IPS-18a (cell line): ENCODE data around the gene TTC22.
"Not testable (repeated sequence)": the region's sequence is repeated elsewhere in the genome, so short reads cannot be mapped to it uniquely, and the experiment has no call there.

Source experiments
- H3K27ac ChIP-seq: one replicate; pipeline ENCODE4 v1.5.1; 2013; ENCODE audit warnings: low read length
- H3K27me3 ChIP-seq: one replicate; pipeline ENCODE4 v1.6.1; 2013; ENCODE audit warnings: mild to moderate bottlenecking, low read length; ENCODE audit not compliant: control insufficient read depth, insufficient read depth
- H3K36me3 ChIP-seq: one replicate; pipeline ENCODE4 v1.6.1; 2013; ENCODE audit warnings: low read depth, low read length; ENCODE audit not compliant: control insufficient read depth
- H3K4me1 ChIP-seq: one replicate; pipeline ENCODE4 v1.6.1; 2013; ENCODE audit warnings: low read depth, low read length; ENCODE audit not compliant: control insufficient read depth
- H3K4me3 ChIP-seq: one replicate; pipeline ENCODE4 v1.5.1; 2013; ENCODE audit warnings: low read length
- H3K9ac ChIP-seq: one replicate; pipeline ENCODE4 v1.6.1; 2013; ENCODE audit warnings: mild to moderate bottlenecking, low read length, moderate library complexity
- H3K9me3 ChIP-seq: one replicate; pipeline ENCODE4 v1.6.1; 2013; ENCODE audit warnings: low read depth, low read length; ENCODE audit not compliant: control insufficient read depth

TTC22 gene

GRCh38 chr1:54775828-54776721, 25.0 kb downstream of the TTC22 start:
- H3K4me1 ChIP-seq, H3K4me3 ChIP-seq, H3K27ac ChIP-seq, H3K27me3 ChIP-seq, H3K9me3 ChIP-seq, H3K9ac ChIP-seq, H3K36me3 ChIP-seq: not testable (repeated sequence)

GRCh38 chr1:54774820-54775498, 26.2 kb downstream of the TTC22 start:
- Histone ChIP-seq H3K27me3 (no peaks in the 10 kb centered on the region), H3K4me1 (no peaks in the 10 kb centered on the region), H3K9ac (no peak overlapping the region), H3K36me3 (no peaks in the 10 kb centered on the region), H3K4me3 (no peak overlapping the region), H3K9me3 (no peaks in the 10 kb centered on the region), H3K27ac (no peak overlapping the region)

GRCh38 chr1:54772951-54773350, 28.2 kb downstream of the TTC22 start:
- H3K4me3 ChIP-seq = no peak overlapping the region
- no peaks in the 10 kb centered on the region for H3K36me3 ChIP-seq
- H3K27ac ChIP-seq = no peak overlapping the region
- no peak overlapping the region for H3K9ac ChIP-seq
- no peaks in the 10 kb centered on the region for H3K27me3 ChIP-seq
- H3K4me1 ChIP-seq = no peaks in the 10 kb centered on the region
- H3K9me3 ChIP-seq = no peaks in the 10 kb centered on the region

DNA sequence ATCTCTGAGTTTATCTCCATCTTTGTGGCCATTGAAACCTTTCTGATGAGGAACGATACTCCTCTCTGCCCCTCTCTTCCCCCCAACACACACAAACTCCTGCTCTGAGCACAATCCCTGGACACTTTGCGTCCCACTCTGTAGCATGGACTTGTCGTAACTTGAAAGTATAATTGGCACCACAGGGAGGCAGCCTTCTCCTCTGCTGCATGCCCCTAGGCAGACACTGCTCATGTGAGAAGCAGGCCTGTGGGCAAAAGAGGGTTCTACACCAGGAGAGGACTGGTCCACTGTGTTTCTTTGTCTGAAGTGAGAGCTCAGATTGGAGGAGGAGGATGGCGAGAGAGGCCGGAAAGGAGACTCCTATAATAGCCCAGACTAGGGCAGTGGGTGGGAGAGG, 33.0 kb downstream of the TTC22 start:
- Histone ChIP-seq H3K27ac (no peak overlapping the region), H3K4me1 (peaks cover 10% of the 10 kb centered on the region), H3K9ac (no peak overlapping the region)

GRCh38 chr1:54767526-54767925, 33.6 kb downstream of the TTC22 start:
- no peaks in the 10 kb centered on the region for H3K27me3 ChIP-seq
- no peaks in the 10 kb centered on the region for H3K36me3 ChIP-seq
- H3K4me1 ChIP-seq = peaks cover 10% of the 10 kb centered on the region
- H3K9ac ChIP-seq = no peak overlapping the region
- no peaks in the 10 kb centered on the region for H3K9me3 ChIP-seq
- no peak overlapping the region for H3K4me3 ChIP-seq
- H3K27ac ChIP-seq = no peak overlapping the region

More for the DNA sequence above, 33.0 kb downstream of the TTC22 start:
- Histone ChIP-seq H3K9me3 (no peaks in the 10 kb centered on the region), H3K4me3 (no peak overlapping the region), H3K27me3 (no peaks in the 10 kb centered on the region), H3K36me3 (no peaks in the 10 kb centered on the region)

DNA sequence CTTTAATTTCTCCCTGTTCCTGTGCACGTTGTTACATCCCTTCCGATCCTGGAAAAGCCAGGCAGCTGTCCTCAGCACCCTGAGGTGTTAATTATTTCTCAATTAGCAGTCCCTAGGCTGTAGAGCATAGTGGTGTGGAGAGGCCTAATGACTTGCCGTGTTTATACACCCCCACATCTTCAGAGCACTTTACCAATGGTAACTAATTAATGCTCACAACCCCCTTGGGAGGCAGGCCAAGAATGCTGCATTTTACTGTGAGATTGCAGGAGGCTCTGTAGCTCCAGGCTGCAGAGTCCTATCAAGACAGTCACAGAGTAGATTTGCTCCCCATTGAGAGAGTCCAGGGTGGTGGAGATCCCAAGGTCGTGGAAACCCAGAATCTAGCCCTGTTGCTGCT, 34.4 kb downstream of the TTC22 start:
- Histone ChIP-seq H3K4me1 (peaks cover 10% of the 10 kb centered on the region), H3K9ac (no peak overlapping the region), H3K9me3 (no peaks in the 10 kb centered on the region), H3K4me3 (no peak overlapping the region), H3K27me3 (no peaks in the 10 kb centered on the region), H3K27ac (no peak overlapping the region), H3K36me3 (no peaks in the 10 kb centered on the region)

DNA sequence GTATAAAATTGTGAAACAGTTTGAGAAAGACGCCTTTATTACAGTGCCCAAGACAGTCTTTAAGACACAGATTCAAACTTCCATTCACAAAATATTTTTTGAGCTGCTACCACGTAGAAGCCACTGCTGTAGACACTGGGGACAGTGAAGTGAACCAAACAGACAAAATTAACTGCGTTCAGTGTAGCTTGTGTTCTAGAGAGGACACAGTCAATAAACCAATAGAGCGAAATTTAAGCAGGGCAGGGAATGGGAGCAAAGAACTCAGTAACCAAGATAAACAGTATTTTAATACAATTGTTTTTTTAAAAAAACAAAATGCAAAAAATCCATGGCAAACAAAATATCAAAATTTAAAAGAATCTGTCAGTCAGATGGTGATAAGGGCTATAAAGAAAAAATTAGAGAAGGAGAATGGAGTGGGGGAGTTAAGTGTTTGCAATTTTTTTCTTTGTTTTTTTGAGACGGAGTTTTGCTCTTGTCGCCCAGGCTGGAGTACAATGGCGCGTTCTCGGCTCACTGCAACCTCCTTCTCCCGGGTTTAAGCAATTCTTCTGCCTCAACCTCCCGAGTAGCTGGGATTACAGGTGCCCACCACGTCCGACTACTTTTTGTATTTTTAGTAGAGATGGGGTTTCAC, 36.1 kb downstream of the TTC22 start:
- no peaks in the 10 kb centered on the region for H3K36me3 ChIP-seq
- peak overlapping the region; percentile 53 for H3K9ac ChIP-seq
- peak overlapping the region; percentile 70 for H3K27ac ChIP-seq
- no peaks in the 10 kb centered on the region for H3K27me3 ChIP-seq
- H3K9me3 ChIP-seq = no peaks in the 10 kb centered on the region
- peaks cover 10% of the 10 kb centered on the region for H3K4me1 ChIP-seq
- peak overlapping the region; percentile 92 for H3K4me3 ChIP-seq

GRCh38 chr1:54764133-54764921, 36.8 kb downstream of the TTC22 start, which contains the start of gene PARS2:
TSS of gene PARS2 (minus strand) at chr1:54764523. CDS start at chr1:54759161, 5,362 bp downstream.
- H3K9me3 ChIP-seq = no peaks in the 10 kb centered on the region
- H3K4me1 ChIP-seq = peaks cover 10% of the 10 kb centered on the region
- no peaks in the 10 kb centered on the region for H3K36me3 ChIP-seq
- peak within 1 kb of the TSS; percentile 97 for H3K9ac ChIP-seq
- no peaks in the 10 kb centered on the region for H3K27me3 ChIP-seq
- H3K27ac ChIP-seq = peak within 1 kb of the TSS; percentile 80
- H3K4me3 ChIP-seq = peak within 1 kb of the TSS; percentile 92

- H3K27me3 ChIP-seq = no peaks in the 10 kb centered on the region
- H3K36me3 ChIP-seq = no peaks in the 10 kb centered on the region
- no peaks in the 10 kb centered on the region for H3K9me3 ChIP-seq
- H3K4me3 ChIP-seq = peak overlapping the region; percentile 92
- H3K27ac ChIP-seq = peak overlapping the region; percentile 80
- peaks cover 10% of the 10 kb centered on the region for H3K4me1 ChIP-seq
- peak overlapping the region; percentile 97 for H3K9ac ChIP-seq
Measured at GRCh38 chr1:54763816-54764132, 37.3 kb downstream of the TTC22 start.

GRCh38 chr1:54758678-54759348, 42.3 kb downstream of the TTC22 start:
- Histone ChIP-seq H3K27ac (no peak overlapping the region), H3K27me3 (no peaks in the 10 kb centered on the region), H3K9ac (no peak overlapping the region), H3K36me3 (peaks cover 18% of the 10 kb centered on the region), H3K4me1 (peaks cover 7% of the 10 kb centered on the region), H3K9me3 (no peaks in the 10 kb centered on the region), H3K4me3 (no peak overlapping the region)
